GM21825 (cell line): ENCODE measurements around the gene SEC23B.

Experiments used
- ATAC-seq: cut with Tn5 transposase; IDR thresholded peaks from one replicate; pipeline ENCODE4 v1.9.1; 2021; ENCODE audit warnings: mild to moderate bottlenecking, moderate library complexity; ENCODE audit not compliant: unreplicated experiment

Gene SEC23B

GRCh38 chr20:18585134-18585533 lies 77.4 kb downstream of the SEC23B start:
- no peak for ATAC-seq

- peak; percentile 89 for ATAC-seq
Observed at GRCh38 chr20:18587665-18588573, 80.2 kb downstream of the SEC23B start, which contains the start of gene DTD1. Gene DTD1 (plus strand): TSS chr20:18588054. CDS start chr20:18588073, 19 bp downstream.

- peak; percentile 4 for ATAC-seq
Observed at GRCh38 chr20:18588574-18588933, 80.8 kb downstream of the SEC23B start.

- ATAC-seq: no peak
Observed at GRCh38 chr20:18589941-18590674, 82.4 kb downstream of the SEC23B start.

DNA sequence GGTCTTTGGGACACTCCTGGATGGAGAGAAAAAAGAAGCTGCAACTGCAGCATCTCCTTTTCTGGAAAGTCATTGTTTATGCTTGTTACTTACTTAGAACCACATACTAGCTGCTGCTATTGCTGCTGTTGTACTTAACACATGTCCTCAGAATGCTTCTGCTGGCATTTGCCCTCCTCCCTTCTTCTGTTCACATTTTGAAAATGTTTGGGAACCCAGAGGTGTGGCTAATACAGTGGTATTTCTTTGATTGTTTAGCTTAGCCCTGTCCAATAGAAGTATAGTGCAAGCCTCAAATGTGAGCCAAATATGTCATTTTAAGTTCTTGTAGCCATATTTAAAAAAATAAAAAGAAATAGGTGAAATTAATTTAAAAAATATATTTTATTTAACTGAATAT lies 88.5 kb downstream of the SEC23B start:
- ATAC-seq: no peak

GRCh38 chr20:18609741-18610140 lies 102.0 kb downstream of the SEC23B start:
- ATAC-seq: no peak
